HG02981 (cell line): ENCODE results near the gene TWSG1.
"Not testable (repeated sequence)": the region's sequence is repeated elsewhere in the genome, so short reads cannot be mapped to it uniquely, and the experiment has no call there.

ENCODE experiments used
- ATAC-seq: cut with Tn5 transposase; IDR thresholded peaks from one replicate; pipeline ENCODE4 v1.9.1; 2021; ENCODE audit warnings: mild to moderate bottlenecking, moderate library complexity; ENCODE audit not compliant: unreplicated experiment

The TWSG1 gene

DNA sequence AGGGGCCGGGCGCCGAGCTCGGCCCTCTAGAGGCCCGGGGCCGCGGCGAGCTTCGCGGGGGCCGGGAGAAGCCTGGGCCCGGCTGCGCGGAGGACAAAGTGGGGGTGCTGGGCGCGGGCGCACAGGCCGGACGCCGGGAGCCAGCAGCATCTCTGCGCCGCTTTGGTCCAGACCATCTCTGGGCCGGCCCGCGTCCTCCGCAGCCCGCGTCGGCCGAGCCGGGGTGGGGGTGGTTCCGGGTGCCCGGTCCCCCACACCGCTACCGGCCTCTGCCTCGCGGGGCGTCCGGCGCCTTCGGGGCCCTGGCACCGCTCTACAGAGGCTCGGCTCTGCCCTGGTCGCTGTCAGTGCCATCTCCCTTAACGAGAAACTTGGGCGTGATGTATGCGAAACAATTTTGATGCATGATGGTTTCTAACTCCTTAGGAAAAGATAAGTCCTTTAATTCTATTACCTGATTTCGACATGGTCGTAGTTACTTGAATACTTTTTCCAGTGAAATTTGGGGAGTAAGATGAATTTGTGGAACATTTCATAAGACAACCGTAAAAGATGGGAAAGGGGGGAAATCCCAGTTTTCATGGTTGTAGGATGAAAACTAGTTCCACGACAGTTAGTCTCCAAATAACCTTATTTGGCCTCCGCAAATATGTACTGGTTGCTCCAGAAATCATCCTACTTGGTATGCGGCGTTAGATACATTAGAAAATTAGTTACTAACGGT is 562 bp downstream of the TWSG1 start:
- ATAC-seq, result peak; percentile 39

- ATAC-seq, result no peak
These were observed 1.1 kb downstream of the TWSG1 start for GRCh38 chr18:9335697-9336045.

DNA sequence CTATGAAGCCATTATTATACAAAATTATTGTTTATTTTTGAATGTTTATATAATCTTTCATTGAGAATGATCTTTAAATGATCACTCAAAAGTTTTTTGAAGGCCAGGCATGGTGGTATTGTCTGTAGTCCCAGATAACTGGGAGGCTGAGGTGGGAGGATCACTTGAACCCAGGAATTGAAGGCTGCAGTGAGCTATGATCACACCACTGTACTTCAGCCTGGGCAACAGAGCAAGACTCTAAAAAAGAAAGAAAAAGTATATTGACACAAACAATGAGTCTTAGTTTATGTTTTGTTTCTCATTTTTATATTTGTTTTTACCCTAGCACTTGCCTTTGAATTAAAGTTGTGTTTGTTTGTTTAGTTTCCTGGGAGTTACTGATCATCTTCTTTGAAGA is 2.3 kb downstream of the TWSG1 start:
- no peak for ATAC-seq

- ATAC-seq, result no peak
These were observed 3.3 kb downstream of the TWSG1 start for GRCh38 chr18:9337873-9338272.

DNA sequence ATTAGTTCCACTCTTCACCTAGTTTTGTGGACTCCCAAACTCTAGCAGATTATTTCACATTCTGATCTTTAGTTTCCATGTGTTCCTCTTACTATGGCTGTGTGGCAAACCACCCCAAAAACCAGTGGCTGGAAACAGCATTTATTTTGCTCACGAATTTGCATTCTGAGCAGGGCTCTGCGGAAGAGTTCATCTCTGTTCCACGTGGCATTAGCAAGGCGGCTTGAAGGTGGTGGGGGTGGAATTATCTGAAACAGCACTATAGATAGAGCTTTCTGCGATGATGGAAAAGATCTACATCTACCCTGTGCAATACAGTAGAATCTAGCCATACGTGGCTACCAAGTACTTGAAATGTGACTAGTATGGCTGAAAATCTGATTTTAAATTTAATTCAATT is 5.9 kb downstream of the TWSG1 start:
- ATAC-seq, result no peak

DNA sequence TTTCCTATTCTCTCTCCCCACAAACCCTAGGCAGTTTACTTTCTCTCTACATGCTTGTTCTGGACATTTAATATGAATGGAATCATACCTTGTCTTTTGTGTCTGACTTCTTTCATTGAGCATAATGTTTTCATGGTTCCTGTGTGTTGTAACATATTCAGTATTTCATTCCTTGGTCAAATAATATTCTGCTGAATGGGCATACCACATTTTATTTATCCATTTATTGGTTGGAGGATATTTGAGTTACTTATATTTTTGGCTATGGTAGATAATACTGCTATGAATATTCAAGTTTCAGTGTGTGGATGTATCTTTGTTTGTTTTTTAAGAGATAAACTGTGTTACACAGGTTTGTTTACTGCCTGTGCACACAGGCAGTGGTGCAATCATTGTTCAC is 9.0 kb downstream of the TWSG1 start:
- ATAC-seq, result no peak

DNA sequence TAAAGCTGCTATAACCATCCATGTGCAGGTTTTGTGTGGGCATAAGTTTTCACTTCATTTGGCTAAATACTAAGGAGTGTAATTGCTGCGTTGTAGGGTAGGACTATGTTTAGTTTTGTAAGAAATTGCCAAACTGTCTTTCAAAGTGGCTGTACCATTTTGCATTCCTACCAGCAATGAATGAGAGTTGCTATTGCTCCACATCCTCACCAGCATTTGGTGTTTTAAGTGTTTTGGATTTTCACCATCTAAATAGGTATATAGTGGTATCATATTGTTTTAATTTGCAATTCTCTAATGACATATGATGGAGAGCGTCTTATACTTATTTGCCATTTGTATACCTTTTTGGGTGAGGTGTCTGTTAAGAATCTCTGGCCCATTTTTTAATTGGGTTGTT is 12.2 kb downstream of the TWSG1 start:
- ATAC-seq, result no peak

DNA sequence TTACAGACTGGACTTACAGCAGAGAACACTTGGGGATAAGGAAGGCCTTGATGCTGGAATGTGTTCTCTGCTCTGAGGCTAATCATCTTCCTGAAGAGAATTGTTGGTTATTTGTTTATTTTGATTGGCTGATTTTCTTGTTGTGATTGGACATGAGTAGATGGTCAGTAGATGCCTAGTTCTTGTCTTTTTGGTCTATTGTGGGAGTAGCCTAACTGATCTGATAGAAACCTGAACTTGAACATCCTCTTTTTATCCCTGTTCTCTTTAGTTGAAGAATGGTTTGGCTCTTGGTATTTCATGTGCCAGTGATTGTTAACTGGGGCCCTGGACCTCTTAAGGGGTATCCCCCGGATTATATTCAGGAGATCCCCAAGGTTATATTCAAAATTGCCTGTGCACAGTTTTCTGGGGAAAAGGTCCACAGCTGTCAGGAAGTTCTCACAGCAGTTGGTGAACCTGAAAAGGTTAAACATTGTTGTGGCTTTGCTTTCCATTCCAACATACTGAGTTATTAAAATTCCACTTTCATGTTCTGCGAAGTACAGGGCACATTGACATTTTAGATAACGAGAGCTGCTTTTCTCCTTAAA is 13.6 kb downstream of the TWSG1 start:
- no peak for ATAC-seq

- ATAC-seq, result no peak
These were observed 14.2 kb downstream of the TWSG1 start for GRCh38 chr18:9348766-9349165.

GRCh38 chr18:9353596-9353995 is 19.0 kb downstream of the TWSG1 start:
- peak; percentile 84 for ATAC-seq

DNA sequence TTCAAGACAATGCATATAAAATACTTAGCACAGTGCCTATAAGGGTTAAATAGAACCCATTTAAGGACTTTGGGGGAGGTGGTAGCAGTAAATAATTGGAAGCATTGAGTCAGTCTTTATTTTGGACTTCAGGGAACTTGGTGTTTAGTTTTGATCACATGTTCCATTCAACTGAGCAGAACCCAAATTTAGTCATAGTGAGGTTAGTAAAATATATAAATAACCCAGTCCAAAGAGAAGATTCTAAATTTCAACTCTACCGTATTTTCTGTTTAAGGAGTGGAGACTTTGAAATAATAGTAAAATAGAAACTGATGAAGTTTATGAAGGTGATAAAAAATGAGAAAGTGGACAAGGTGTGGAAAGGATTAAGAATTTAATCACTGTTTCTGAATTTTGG is 19.7 kb downstream of the TWSG1 start:
- peak; percentile 40 for ATAC-seq

DNA sequence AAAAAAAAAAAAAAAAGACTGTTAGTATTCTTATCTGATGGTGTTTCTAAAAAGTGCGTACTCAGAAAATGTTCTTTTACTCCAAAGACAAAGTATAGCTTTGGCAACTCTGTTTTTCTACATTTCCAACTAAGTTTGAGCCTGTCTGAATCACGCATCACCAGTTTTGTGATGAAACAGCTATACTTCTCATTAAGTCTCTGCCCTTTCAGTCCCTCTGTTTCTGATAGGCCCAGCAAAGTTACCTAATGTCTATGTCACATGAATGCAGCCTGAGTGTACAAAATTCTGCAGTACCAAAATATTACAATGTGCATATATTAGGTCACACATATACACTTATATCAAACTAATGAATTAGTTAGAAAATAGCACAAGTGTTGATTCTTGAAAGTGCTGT is 22.4 kb downstream of the TWSG1 start:
- ATAC-seq, result no peak

- no peak for ATAC-seq
These were observed 25.2 kb downstream of the TWSG1 start for GRCh38 chr18:9359796-9360195.

- ATAC-seq, result no peak
These were observed 26.6 kb downstream of the TWSG1 start for GRCh38 chr18:9361191-9361590.

GRCh38 chr18:9362869-9363268 is 28.3 kb downstream of the TWSG1 start:
- ATAC-seq, result no peak

DNA sequence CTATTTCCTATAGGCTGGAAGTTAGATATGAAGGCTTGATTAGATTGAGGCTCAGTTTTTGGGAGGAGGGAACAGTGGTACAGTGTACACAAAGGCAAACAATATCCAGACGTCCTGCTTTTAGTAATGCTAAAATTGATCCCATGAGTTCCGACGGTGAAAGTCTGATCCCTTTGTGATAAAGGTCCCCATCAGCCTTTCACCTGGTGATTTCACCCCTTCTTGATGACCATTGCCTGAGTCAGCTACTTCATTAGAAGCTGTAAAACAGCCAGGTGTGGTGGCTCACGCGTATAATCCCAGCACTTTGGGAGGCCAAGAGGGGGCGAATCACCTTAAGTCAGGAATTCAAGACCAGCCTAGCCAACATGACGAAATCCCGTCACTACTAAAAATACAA is 29.7 kb downstream of the TWSG1 start:
- no peak for ATAC-seq

GRCh38 chr18:9365406-9365805 is 30.8 kb downstream of the TWSG1 start:
- no peak for ATAC-seq

GRCh38 chr18:9366126-9366714 is 31.6 kb downstream of the TWSG1 start:
- ATAC-seq, result no peak

DNA sequence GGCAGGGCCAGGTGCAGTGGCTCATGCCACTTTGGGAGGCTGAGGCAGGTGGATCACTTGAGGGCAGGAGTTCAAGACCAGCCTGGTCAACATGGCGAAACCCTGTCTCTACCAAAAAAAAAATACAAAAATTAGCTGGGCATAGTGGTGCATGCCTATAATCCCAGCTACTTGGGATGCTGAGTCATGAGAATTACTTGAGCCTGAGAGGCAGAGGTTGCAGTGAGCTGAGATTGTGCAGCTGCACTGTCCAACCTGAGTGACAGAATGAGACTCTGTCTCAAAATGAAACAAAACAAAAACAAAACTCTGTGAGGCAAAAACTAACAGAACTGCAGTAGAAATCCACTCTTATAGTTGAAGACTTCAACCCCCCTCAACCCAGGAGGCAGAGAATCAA is 38.7 kb downstream of the TWSG1 start:
- not testable (repeated sequence) for ATAC-seq

DNA sequence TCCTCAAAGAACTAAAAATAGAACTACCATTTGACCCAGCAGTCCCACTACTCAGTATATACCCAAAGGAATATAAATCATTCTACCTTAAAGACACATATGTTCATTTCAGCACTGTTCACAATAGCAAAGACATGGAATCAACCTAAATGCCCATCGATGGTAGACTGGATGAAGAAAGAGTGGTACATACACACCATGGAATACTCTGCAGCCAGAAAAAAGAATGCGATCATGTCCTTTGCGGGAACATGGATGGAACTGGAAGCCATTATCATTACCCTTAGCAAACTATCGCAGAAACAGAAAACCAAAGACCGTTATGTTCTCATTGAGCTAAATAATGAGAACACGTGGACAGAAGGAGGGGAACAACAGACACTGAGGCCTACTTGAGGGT is 44.5 kb downstream of the TWSG1 start:
- no peak for ATAC-seq

GRCh38 chr18:9380101-9380500 is 45.5 kb downstream of the TWSG1 start:
- no peak for ATAC-seq

DNA sequence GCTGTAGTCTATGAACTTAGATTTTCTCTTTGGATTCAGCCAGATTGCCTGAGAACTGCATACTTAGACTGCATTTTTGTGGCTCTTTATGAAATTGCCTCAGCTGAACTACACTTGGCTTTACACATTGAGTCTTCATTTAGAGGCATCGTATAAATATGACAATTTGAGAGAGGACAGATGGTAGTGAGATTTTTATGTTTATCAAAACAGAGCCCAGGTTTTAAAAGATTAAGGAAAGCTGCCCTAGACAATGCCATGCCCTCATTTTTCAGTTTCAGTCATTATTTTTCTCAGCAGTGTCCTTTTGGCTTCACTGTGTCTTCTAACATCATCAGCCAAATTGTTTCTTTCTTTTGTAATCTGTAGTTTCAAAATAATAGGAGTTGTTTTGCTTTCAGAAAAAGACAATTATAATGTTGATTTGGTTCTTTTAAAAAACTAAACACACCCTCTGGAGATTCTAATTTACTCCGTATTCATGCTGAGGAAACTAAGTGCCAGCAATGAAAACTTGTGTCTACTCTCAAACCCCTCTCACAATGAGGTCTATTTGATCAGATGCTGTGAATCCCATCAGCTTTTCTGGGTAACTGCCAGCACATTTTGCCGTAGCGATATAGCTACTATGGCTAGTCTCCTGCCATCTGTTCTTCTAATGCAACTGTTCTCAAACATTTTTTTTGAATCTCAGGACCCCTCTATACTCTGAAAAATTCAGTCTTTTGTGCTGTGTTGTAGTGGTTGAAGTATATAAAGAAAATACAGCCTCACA is 46.2 kb downstream of the TWSG1 start:
- ATAC-seq, result no peak
